HG03025 (cell line): ENCODE data around the gene COMMD2.

ENCODE experiments used
- ATAC-seq: cut with Tn5 transposase; IDR thresholded peaks from one replicate; pipeline ENCODE4 v1.9.1; 2021; ENCODE audit warnings: mild to moderate bottlenecking, moderate library complexity; ENCODE audit not compliant: unreplicated experiment, low FRiP score

COMMD2 gene

DNA sequence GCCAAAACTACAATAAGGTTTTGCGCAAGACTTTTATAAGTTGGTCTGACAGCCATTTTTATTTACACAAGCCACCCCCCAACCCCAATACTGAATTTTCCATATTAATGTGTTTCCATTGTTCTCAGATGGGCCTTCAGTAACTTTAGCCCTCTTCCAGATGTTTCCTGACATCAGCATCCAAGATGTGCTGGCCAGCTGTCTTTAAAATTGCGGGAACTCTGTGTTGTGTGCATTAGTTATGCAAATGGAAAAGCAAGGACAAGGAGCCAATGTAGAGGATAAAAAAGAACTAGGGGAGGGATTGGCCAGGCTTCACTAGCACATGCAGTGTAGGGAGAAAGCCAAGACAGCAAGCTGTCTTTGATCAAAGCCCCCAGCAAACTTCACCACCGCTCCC is 45.4 kb downstream of the COMMD2 start:
- ATAC-seq, result no peak

DNA sequence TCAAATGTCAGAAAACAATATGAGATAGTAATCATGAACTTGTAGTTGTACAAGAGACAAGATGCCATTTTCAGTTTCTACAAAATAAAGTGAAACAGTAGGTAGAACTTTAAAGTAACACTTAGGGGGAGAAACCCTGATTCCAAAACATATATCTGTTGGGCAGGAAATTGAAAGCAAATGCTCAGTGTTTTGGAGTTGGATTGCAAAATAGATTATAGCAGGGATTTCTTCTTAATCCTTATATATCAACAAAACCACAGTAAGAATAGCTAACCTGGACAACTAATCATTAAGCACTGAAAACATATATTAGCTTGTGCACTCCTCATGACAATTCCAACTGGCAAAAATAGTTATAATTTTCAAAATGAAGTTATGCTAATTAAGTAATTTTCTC is 46.9 kb downstream of the COMMD2 start:
- no peak for ATAC-seq

DNA sequence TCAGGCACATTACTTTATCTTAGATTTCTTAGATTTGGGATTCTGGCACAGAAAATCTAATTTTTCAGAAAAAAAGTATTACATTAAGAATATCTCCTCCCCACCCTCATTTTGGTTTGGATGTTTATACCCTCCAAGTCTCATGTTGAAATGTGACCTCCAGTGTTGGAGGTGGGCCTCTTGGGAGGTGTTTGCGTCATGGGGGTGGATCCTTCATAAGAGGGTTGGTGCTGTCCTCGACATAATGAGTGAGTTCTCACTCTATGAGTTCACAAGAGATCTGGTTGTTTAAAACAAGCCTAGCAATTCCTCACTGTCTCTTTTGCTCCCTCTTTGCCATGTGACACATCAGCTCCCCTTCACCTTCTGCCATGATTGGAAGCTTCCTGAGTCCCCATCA is 48.8 kb downstream of the COMMD2 start:
- no peak for ATAC-seq

DNA sequence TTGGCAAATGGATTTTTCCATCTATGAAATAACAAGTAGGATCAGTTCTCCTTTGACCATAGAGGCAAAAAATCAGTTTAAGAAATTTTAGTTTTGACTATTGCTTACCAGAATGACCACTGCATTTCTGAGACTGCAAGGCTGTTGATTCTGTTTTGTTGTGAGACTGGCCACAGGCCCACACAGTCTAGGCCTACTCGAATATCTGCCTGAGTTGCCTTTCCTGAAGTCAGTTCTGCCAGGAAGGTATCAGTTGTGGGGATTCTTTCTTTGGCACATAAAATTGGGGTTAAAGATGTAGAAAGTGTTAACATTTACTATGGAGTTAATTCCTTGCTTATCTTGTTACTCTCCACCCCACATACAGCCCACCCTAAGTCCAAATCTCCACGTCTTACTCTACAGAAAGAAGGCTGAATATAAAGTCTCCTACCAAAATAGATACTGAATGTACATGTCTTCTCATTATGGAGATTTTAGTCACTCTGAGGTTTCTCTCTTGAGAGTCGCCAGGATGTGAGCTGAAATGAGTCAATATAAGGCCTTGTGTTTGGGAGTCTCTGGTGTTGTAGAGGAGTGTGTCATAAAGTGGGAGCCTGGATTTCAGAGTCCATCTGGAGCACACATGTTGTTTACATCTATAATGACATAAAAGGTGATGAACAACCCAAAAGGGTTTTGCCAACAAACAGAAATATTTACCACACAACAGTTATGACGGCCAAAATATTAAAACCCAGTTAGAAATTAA is 49.4 kb downstream of the COMMD2 start:
- no peak for ATAC-seq

DNA sequence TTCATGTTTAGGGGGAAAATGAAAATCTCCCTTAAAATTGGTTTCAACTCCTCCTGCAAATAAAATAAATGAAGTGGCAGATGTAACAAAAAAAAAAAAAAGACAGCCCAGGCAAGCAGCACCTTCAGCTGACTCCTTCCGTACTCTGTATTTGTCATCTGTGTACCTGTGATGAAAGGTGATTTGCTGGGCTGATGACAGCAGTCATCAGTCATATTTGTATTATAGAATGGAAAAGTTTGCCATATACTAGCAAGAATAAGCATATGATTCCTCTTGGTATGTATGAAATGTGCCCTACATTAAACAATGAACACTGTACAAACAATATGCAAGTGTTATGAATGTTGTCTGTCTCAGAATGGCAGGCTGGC is 50.3 kb downstream of the COMMD2 start:
- no peak for ATAC-seq

DNA sequence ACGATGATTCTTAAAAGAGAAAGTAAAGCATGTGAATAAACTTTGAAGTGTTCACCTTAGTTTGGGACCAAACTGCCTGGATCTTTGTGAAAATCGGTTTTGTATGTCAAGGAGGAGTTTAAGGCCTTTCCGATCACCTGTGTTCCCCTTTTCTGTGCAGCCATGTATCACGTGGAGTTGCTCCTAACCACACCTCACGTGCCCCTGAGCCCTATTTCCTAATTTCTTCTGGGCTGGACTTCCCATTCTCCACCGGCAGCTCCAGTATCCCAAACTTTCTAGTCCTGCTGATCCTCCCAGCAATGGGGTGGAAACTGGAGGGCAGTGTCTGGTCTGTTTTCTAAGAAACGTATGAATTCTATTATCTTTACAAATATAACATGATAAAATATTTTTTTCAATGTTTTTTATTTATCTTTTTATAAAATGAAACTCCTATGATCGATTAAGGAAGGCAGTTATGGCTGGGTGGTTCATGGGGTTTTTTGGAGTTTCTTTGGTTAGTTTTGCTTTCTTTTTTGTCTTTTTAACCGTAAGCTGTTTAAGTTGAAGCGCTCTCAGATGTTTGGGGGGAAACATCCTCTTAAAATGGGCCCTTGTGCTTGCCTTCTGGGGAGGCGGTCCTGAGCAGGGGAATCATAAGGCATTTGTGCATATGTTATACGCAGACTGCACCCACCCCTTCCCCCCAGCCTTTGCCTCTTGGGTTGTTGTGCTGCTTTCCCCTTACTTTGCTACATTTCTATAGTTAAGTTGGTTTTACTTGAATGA is 50.9 kb downstream of the COMMD2 start:
- ATAC-seq, result no peak
